ENCODE results near the gene BMPR2. TPM values are rescaled to one million over a fixed set of nuclear protein-coding genes. Genes with fewer than 3 reads are reported as not detected.

The BMPR2 gene
- total and polyA plus RNA-seq, 2 of the 4 experiments (the other 2 are of a cell fraction), result 17.0 to 30.1 TPM

DNA sequence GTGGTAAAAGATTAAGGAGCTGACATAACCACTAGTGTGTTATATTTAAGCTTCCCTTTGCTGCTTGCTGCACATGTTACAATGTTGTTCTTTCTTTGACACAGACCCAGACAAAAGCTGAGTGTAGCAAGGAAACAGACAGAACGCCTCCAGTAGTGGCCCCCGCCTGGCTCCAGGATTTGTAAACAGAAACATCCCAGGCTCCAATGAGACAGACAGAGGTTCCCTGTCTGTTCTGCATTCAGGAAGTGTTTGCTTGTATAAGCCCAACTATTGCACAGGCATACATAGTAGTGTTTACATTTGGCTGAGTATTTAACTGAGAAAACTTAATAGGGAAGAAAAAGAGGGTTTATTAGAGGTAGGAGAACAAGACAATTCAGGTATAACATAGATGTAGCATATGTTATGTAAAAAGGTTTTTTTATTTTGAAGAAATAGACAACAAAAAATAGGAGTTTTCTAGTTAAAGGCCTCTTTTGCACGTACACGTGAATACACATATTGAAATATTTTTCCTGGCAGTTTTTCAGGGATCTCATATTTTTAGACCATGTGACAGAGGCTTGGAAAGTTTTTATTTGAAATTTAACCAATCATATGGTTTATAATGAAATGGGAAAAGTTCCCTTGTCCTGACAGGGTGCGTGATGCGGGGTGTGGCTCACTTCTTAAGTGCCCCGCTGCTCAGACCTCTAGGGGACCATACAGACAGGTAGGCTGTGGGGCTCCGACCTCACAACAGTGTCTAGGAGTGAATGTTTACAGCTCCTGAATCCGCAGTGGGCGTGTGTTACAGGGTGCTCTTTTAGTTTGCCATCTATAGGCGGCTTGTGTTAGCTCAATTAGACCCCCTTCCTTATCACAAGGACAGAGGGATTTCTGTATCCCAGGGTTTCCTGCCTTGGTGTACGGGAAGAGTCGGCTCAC is 118.4 kb downstream of the BMPR2 start (continued):
- TF ChIP-seq, protein P1, sequence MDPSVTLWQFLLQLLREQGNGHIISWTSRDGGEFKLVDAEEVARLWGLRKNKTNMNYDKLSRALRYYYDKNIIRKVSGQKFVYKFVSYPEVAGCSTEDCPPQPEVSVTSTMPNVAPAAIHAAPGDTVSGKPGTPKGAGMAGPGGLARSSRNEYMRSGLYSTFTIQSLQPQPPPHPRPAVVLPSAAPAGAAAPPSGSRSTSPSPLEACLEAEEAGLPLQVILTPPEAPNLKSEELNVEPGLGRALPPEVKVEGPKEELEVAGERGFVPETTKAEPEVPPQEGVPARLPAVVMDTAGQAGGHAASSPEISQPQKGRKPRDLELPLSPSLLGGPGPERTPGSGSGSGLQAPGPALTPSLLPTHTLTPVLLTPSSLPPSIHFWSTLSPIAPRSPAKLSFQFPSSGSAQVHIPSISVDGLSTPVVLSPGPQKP (IDR thresholded peaks at IDR 0.05; ENCODE audit: borderline replicate concordance, low read depth, low read length), result no peak
- TF ChIP-seq NFE2L2 (IDR thresholded peaks at IDR 0.05; ENCODE audit: low read depth, low read length) (no peak), POLR2A (IDR thresholded peaks at IDR 0.05; ENCODE audit: low read depth, low read length) (no peak), RAD21 (IDR thresholded peaks at IDR 0.05; ENCODE audit: low read length) (no peak)
